IMR-90 (cell line): ENCODE data around the gene TRIM25. TPM values are rescaled to one million over a fixed set of nuclear protein-coding genes. Genes with fewer than 3 reads are reported as not detected.

Source experiments
- ATAC-seq: fragments of 200-7000 bp; cut with Tn5 transposase; 2 replicates; pipeline ENCODE4 v1.9.1; 2020; ENCODE audit warnings: low read depth, mild to moderate bottlenecking, moderate library complexity
- BruUV-seq: library from RNA; stranded (reverse); fragments of 400-500 nt; replicated peaks from 2 replicates; lab custom pipeline; 2021; lab: Mats Ljungman, UMichigan
- CTCF ChIA-PET: fragments of 300-600 bp; formaldehyde crosslinking; extraction: SDS; loops from one replicate; lab custom pipeline; 2021; ENCODE audit warnings: antibody characterized with exemption; lab: Yijun Ruan, JAX
- POLR2A ChIA-PET: fragments of 300-600 bp; sonication (Branson Sonifier 250); formaldehyde crosslinking; loops from one replicate; lab custom pipeline; 2022; ENCODE audit warnings: antibody characterized with exemption; ENCODE audit not compliant: unreplicated experiment; lab: Charles Lee
- DNase-seq: peaks from one replicate; pipeline ENCODE4 v3.0.0; 2013
- H2AFZ ChIP-seq: replicated peaks from 2 replicates; pipeline ENCODE3; 2013; ENCODE audit warnings: low read length, mild to moderate bottlenecking; ENCODE audit not compliant: poor library complexity
- H2AK5ac ChIP-seq: 2 replicates; pipeline ENCODE4 v1.6.1; 2013; ENCODE audit warnings: low read depth, low read length, inconsistent platforms
- H2AK9ac ChIP-seq: replicated peaks from 2 replicates; pipeline ENCODE3; 2013; ENCODE audit warnings: mild to moderate bottlenecking, low read depth, low read length, moderate library complexity; ENCODE audit not compliant: poor library complexity
- H2BK120ac ChIP-seq: 2 replicates; pipeline ENCODE4 v1.6.1; 2013; ENCODE audit warnings: low read depth, low read length, inconsistent platforms
- H2BK15ac ChIP-seq: 3 replicates; pipeline ENCODE4 v1.6.1; 2013; ENCODE audit warnings: low read depth, low read length, inconsistent platforms
- H2BK20ac ChIP-seq: 2 replicates; pipeline ENCODE4 v1.6.1; 2013; ENCODE audit warnings: low read depth, mild to moderate bottlenecking, inconsistent platforms, low read length, moderate library complexity
- H2BK5ac ChIP-seq: 2 replicates; pipeline ENCODE4 v1.6.1; 2013; ENCODE audit warnings: mild to moderate bottlenecking, low read depth, low read length, inconsistent platforms; ENCODE audit not compliant: poor library complexity, severe bottlenecking
- H3K14ac ChIP-seq: replicated peaks from 2 replicates; pipeline ENCODE4 v1.6.1; 2013; ENCODE audit warnings: low read depth, low read length, inconsistent platforms
- H3K18ac ChIP-seq: 2 replicates; pipeline ENCODE4 v1.6.1; 2013; ENCODE audit warnings: low read depth, low read length, control low read depth
- H3K23ac ChIP-seq: 2 replicates; pipeline ENCODE4 v1.6.1; 2013; ENCODE audit warnings: low read depth, low read length, inconsistent platforms
- H3K27ac ChIP-seq: 2 replicates; pipeline ENCODE4 v1.5.1; 2013; ENCODE audit warnings: mild to moderate bottlenecking, control low read depth, low read length; ENCODE audit not compliant: insufficient read depth
- H3K27me3 ChIP-seq: 2 replicates; pipeline ENCODE4 v1.6.1; 2013; ENCODE audit warnings: low read length; ENCODE audit not compliant: control insufficient read depth, insufficient read depth
- H3K36me3 ChIP-seq: 2 replicates; pipeline ENCODE4 v1.6.1; 2013; ENCODE audit warnings: low read length, mixed read lengths; ENCODE audit not compliant: control insufficient read depth, insufficient read depth
- H3K4ac ChIP-seq: 2 replicates; pipeline ENCODE4 v1.6.1; 2013; ENCODE audit warnings: low read depth, low read length, inconsistent platforms
- H3K4me1 ChIP-seq: 2 replicates; pipeline ENCODE4 v1.6.1; 2013; ENCODE audit warnings: low read length, mixed read lengths; ENCODE audit not compliant: control insufficient read depth, insufficient read depth
- H3K4me2 ChIP-seq: 2 replicates; pipeline ENCODE4 v1.6.1; 2013; ENCODE audit warnings: low read depth, mild to moderate bottlenecking, control low read depth, low read length, moderate library complexity
- H3K4me3 ChIP-seq: 2 replicates; pipeline ENCODE4 v1.5.1; 2013; ENCODE audit warnings: low read depth, mild to moderate bottlenecking, control low read depth, low read length, moderate library complexity; ENCODE audit not compliant: insufficient read depth
- H3K56ac ChIP-seq: 2 replicates; pipeline ENCODE4 v1.6.1; 2013; ENCODE audit warnings: low read length, inconsistent platforms; ENCODE audit not compliant: insufficient read depth; ENCODE audit errors: extremely low read depth
- H3K79me1 ChIP-seq, 2 experiments: 2 replicates each; pipeline ENCODE4 v1.6.1; 2013; ENCODE audit warnings: low read length in 2 of 2, inconsistent platforms in 1 of 2, low read depth in 1 of 2
- H3K9ac ChIP-seq: 2 replicates; pipeline ENCODE4 v1.6.1; 2013; ENCODE audit warnings: low read depth, low read length, control low read depth
- H3K9me1 ChIP-seq: 2 replicates; pipeline ENCODE4 v1.6.1; 2013; ENCODE audit warnings: low read length, inconsistent platforms; ENCODE audit not compliant: insufficient read depth
- H3K9me3 ChIP-seq: 2 replicates; pipeline ENCODE4 v1.6.1; 2013; ENCODE audit warnings: low read length; ENCODE audit not compliant: control insufficient read depth, insufficient read depth
- H4K20me1 ChIP-seq: 2 replicates; pipeline ENCODE4 v1.6.1; 2013; ENCODE audit warnings: low read length, inconsistent platforms; ENCODE audit not compliant: insufficient read depth
- H4K5ac ChIP-seq: 2 replicates; pipeline ENCODE4 v1.6.1; 2013; ENCODE audit warnings: mild to moderate bottlenecking, low read depth, low read length, control low read depth
- H4K8ac ChIP-seq, 2 experiments: 2 replicates each; pipeline ENCODE4 v1.6.1; 2013; ENCODE audit warnings: low read depth in 2 of 2, low read length in 2 of 2, control low read depth in 1 of 2, inconsistent platforms in 1 of 2
- H4K91ac ChIP-seq: 2 replicates; pipeline ENCODE4 v1.6.1; 2013; ENCODE audit warnings: low read depth, low read length, inconsistent platforms; ENCODE audit not compliant: insufficient read depth
- CEBPB ChIP-seq: IDR thresholded peaks from 2 replicates; pipeline ENCODE4 v1.6.1; 2012; ENCODE audit warnings: low read depth, low read length, improper control_type of control experiment
- CHD1 ChIP-seq: IDR thresholded peaks from 2 replicates; pipeline ENCODE4 v1.6.1; 2012; ENCODE audit warnings: low read depth, low read length, improper control_type of control experiment
- NFE2L2 ChIP-seq: fragments of 150-350 bp; IDR thresholded peaks from 2 replicates; pipeline ENCODE4 v1.6.1; 2016; ENCODE audit warnings: low read depth, mild to moderate bottlenecking, low read length
- RAD21 ChIP-seq: IDR thresholded peaks from 2 replicates; pipeline ENCODE4 v1.6.1; 2012; ENCODE audit warnings: low read length, improper control_type of control experiment
- SMC3 ChIP-seq: fragments of 150-350 bp; IDR thresholded peaks from 2 replicates; pipeline ENCODE4 v1.6.1; 2016; ENCODE audit warnings: low read depth, mild to moderate bottlenecking, antibody characterized with exemption, low read length, moderate library complexity
- WGBS, 2 experiments: methylation state at CpG; one replicate each; pipeline versions ENCODE4 v1.1.5 to v1.1.7; 2013; ENCODE audit warnings: missing lambda C conversion rate in 2 of 2; ENCODE audit not compliant: insufficient read length in 1 of 2; ENCODE audit errors: extremely low coverage in 2 of 2; 5-methylcytosine and 5-hydroxymethylcytosine counted together
- dilution Hi-C: fragments of 300-500 bp; cut with HindIII; formaldehyde crosslinking; loops from one replicate; pipeline ENCODE4 v1.14.3; 2018; ENCODE audit warnings: low sequenced_read_pairs; ENCODE audit not compliant: unreplicated experiment
- in situ Hi-C: fragments of 300-500 bp; cut with MboI; formaldehyde crosslinking; loops from 3 replicates; pipeline ENCODE4 v1.14.3; 2019; ENCODE audit warnings: low sequenced_read_pairs, inconsistent platforms, mixed read lengths
- intact Hi-C: fragments of 100-400 bp; cut with micrococcal nuclease; formaldehyde crosslinking; loops from 2 replicates; pipeline ENCODE4 v1.10.0; 2022
- polyA plus RNA-seq, 3 experiments: library from polyadenylated mRNA; depleted of rRNA; stranded (reverse); fragments of >200 nt; gene quantifications; 2 replicates each; pipeline ENCODE4 v1.2.3, GENCODE V29; 2012; ENCODE audit warnings: low replicate concordance in 1 of 3
- total RNA-seq: library from RNA; depleted of rRNA; stranded (reverse); fragments of >200 nt; gene quantifications from 2 replicates; pipeline ENCODE4 v1.2.3, GENCODE V29; 2012
- TF ChIP-seq, protein P1 (sequence below): fragments of 150-350 bp; IDR thresholded peaks from 2 replicates; pipeline ENCODE4 v1.6.1; 2016; ENCODE audit warnings: low read depth, mild to moderate bottlenecking, low read length, moderate library complexity, borderline replicate concordance
- TF ChIP-seq, protein P2 (sequence below): fragments of 150-350 bp; IDR thresholded peaks from 2 replicates; pipeline ENCODE4 v1.6.1; 2017; ENCODE audit warnings: mild to moderate bottlenecking, antibody characterized with exemption, low read length, low read depth

Gene TRIM25
- total and polyA plus RNA-seq, 2 of the 4 experiments (the other 2 are of a cell fraction), result 25.5 to 27.5 TPM

DNA sequence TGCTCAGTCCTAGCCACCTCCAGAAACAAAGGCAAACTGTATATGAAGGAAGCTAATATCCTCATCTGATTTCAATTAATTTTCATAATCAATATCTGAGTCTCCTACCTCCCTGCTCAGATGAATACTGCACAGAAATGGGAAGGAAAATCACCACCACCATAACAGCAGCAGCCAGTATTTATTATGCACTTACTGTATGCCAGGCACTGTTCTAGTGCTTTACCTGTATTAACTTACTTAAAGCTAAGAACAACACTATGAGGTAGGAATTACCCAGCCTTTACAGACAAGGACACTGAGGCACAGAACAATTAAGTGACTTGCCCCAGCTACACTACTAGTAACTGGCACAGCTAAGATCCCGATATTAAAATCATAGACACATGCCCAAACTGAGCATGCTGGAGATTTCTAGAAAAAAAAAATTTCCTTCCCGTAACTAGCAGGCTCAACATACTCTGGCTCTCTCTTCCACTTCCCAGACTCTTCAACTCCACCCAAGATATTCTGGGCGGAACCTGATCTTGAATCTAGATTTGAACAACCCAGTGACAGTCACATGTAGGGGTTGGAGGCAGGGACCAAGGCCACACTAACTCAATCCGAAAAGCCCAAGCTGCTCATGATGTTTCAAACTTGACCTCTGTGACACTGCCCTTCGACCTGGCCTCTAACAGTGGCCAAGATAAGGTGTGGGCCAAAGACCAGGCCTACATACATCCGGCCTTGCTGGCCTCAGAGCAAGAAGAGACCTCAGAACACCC lies 3.9 kb downstream of the TRIM25 start (continued):
- TF ChIP-seq NFE2L2, result no peak
- TF ChIP-seq, protein P1, sequence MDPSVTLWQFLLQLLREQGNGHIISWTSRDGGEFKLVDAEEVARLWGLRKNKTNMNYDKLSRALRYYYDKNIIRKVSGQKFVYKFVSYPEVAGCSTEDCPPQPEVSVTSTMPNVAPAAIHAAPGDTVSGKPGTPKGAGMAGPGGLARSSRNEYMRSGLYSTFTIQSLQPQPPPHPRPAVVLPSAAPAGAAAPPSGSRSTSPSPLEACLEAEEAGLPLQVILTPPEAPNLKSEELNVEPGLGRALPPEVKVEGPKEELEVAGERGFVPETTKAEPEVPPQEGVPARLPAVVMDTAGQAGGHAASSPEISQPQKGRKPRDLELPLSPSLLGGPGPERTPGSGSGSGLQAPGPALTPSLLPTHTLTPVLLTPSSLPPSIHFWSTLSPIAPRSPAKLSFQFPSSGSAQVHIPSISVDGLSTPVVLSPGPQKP, result no peak
- TF ChIP-seq CHD1, result no peak

DNA sequence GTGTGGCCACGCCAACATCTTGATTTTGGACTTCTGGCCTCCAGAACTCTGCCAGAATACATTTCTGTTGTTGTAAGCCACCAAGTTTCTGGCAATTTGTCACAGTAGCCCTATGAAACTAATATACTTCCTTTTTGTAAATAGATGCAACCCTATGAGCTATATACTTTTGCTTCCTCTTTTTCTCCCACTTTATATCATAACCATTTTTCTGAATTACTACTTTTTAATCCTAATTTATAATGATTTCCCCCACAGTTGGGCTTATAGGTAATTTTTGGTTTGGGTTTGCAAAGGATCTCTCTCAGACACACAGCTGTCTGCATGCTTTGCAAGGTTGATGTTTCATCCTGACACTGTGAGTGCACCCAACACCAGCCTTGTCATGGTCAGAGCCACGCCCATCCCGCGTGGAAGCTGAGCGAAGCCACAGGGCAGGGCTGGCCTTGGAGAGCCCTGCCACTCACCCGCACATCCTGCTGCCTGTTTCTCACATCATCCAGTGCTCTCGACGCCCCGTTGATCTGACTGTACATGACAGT lies 5.8 kb downstream of the TRIM25 start:
- no peaks in the 10 kb centered on the region for H3K27me3 ChIP-seq
- H3K14ac ChIP-seq, result no peak overlapping the region
- ChIA-PET POLR2A (no interaction called here), CTCF (no interaction called here)
- no peak overlapping the region for H4K91ac ChIP-seq
- peaks cover 13% of the 10 kb centered on the region for H3K4me1 ChIP-seq
- 87% methylated on average over 6 of the region's 9 CpGs; no CpG with 5 or more reads in 1 of the 2 experiments for whole genome bisulfite sequencing, 2 experiments
- H2AK5ac ChIP-seq, result no peak overlapping the region
- intact Hi-C loops, result no loop called here
- H2BK20ac ChIP-seq, result no peak overlapping the region
- H2AK9ac ChIP-seq, result peak overlapping the region; percentile 17
- TF ChIP-seq, protein P2, sequence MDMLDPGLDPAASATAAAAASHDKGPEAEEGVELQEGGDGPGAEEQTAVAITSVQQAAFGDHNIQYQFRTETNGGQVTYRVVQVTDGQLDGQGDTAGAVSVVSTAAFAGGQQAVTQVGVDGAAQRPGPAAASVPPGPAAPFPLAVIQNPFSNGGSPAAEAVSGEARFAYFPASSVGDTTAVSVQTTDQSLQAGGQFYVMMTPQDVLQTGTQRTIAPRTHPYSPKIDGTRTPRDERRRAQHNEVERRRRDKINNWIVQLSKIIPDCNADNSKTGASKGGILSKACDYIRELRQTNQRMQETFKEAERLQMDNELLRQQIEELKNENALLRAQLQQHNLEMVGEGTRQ, result no peak
- TF ChIP-seq, protein P1, result no peak
- no peak for TF ChIP-seq RAD21
- TF ChIP-seq CEBPB, result no peak
- TF ChIP-seq SMC3, result no peak
- no peaks in the 10 kb centered on the region for H3K9me3 ChIP-seq
- peaks cover 29% of the 10 kb centered on the region for H3K36me3 ChIP-seq
- no peak overlapping the region for H4K5ac ChIP-seq
- H3K4ac ChIP-seq, result no peak overlapping the region
- no peak overlapping the region for H3K9ac ChIP-seq
- H3K56ac ChIP-seq, result no peak overlapping the region
- dilution Hi-C loops, result no loop called here
- DNase-seq (no peak), ATAC-seq (no peak)
- no peak overlapping the region for H2AFZ ChIP-seq
- peaks cover 37 to 73% of the 10 kb centered on the region in 2 experiments for H3K79me1 ChIP-seq
- no peak overlapping the region for H2BK5ac ChIP-seq
- no peak overlapping the region for H3K27ac ChIP-seq
- in situ Hi-C loops, result no loop called here
- H2BK15ac ChIP-seq, result no peak overlapping the region
- H3K4me2 ChIP-seq, result no peak overlapping the region
- no peak overlapping the region for H2BK120ac ChIP-seq
- H3K18ac ChIP-seq, result no peak overlapping the region
- no peak overlapping the region for H4K8ac ChIP-seq
- H3K23ac ChIP-seq, result no peak overlapping the region
- H4K20me1 ChIP-seq, result peaks cover 35% of the 10 kb centered on the region
- no peak overlapping the region for H3K4me3 ChIP-seq
- H3K9me1 ChIP-seq, result peaks cover 26% of the 10 kb centered on the region
- no TSS peak for BruUV-seq
